A549 (cell line): ENCODE data around the gene DTNB.

Experiments used
- CTCF ChIP-seq: fragments of >200 bp; sonication (Bioruptor Twin); formaldehyde crosslinking; IDR thresholded peaks from 3 replicates; pipeline ENCODE4 v1.5.1; 2016
- ESRRA ChIP-seq: fragments of 150-350 bp; IDR thresholded peaks from 2 replicates; pipeline ENCODE4 v1.6.1; 2014; ENCODE audit warnings: mild to moderate bottlenecking, low read length, borderline replicate concordance
- FOSL2 ChIP-seq, 2 experiments: fragments of 450-650 bp in 1 of 2; fragments of >200 bp in 1 of 2; sonication (Bioruptor Twin) in 1 of 2; formaldehyde crosslinking; IDR thresholded peaks; 2 replicates each; pipeline versions ENCODE4 v1.5.0 to v1.6.1; 2016 to 2020; ENCODE audit warnings: mild to moderate bottlenecking in 1 of 2, moderate library complexity in 1 of 2
- JUN ChIP-seq, 2 experiments: fragments of >200 bp; sonication (Bioruptor Twin); formaldehyde crosslinking; IDR thresholded peaks; 2 replicates in 1 of 2; 3 replicates in 1 of 2; pipeline ENCODE4 v1.6.1; 2016 to 2017
- MAX ChIP-seq: IDR thresholded peaks from 2 replicates; pipeline ENCODE4 v1.6.1; 2012
- PBX3 ChIP-seq: IDR thresholded peaks from 2 replicates; pipeline ENCODE4 v1.6.1; 2012
- POLR2A ChIP-seq: IDR thresholded peaks from 2 replicates; pipeline ENCODE4 v1.6.1; 2012; ENCODE audit warnings: mild to moderate bottlenecking, low read length
- RFX5 ChIP-seq: fragments of 450-650 bp; IDR thresholded peaks from 2 replicates; pipeline ENCODE4 v1.7.1; 2014; ENCODE audit warnings: antibody characterized with exemption, mild to moderate bottlenecking, moderate library complexity
- USF2 ChIP-seq: fragments of 450-650 bp; IDR thresholded peaks from 2 replicates; pipeline ENCODE4 v1.6.1; 2014; ENCODE audit warnings: antibody characterized with exemption

GRCh38 chr2:25400576-25401216 is 272.7 kb downstream of the DTNB start:
- TF ChIP-seq POLR2A, result no peak
- no peak for TF ChIP-seq CTCF
- TF ChIP-seq RFX5, result no peak
- TF ChIP-seq MAX, result no peak
- TF ChIP-seq FOSL2 (IDR thresholded peaks at IDR 0.05), result no peak
- no peak for TF ChIP-seq FOSL2 (CRISPR knock-in tag; IDR thresholded peaks at IDR 0.05)
- no peak for TF ChIP-seq USF2
- no peak for TF ChIP-seq JUN (IDR thresholded peaks at IDR 0.05)
- TF ChIP-seq PBX3, result no peak
- no peak for TF ChIP-seq ESRRA
